ENCODE measurements around the gene MYO10. TPM values are rescaled to one million over a fixed set of nuclear protein-coding genes. Genes with fewer than 3 reads are reported as not detected.

The MYO10 gene
- total RNA-seq, 1 experiment from 2014 or later: 71.9 TPM

GRCh38 chr5:16674750-16675149, 261.3 kb downstream of the MYO10 start:
- POLR2A ChIA-PET: no interaction called here
- no peak for TF ChIP-seq TCF7L2 (IDR thresholded peaks at IDR 0.05; ENCODE audit: low read depth, low read length)
- DNase-seq (ENCODE audit: low read depth, low spot score) (no peak), ATAC-seq (no peak)
- no TSS peak for BruUV-seq (replicated peaks)
- Histone ChIP-seq H3K9me3 (ENCODE audit: control insufficient read depth, insufficient read depth, low read depth, low read length) (no peaks in the 10 kb centered on the region), H3K4me3 (ENCODE audit: low read depth in 2 of 2, low read length in 2 of 2) (no peak overlapping the region), H3K27me3 (ENCODE audit: control insufficient read depth, insufficient read depth, low read length) (no peaks in the 10 kb centered on the region), H3K36me3 (ENCODE audit: control insufficient read depth, insufficient read depth, low read length) (peaks cover 9% of the 10 kb centered on the region; the same call in 1 of the 2 replicates), H3K4me1 (ENCODE audit: control insufficient read depth, insufficient read depth, low read length) (no peaks in the 10 kb centered on the region), H3K27ac (ENCODE audit: low read length) (no peak overlapping the region)
- in situ Hi-C loops (cut with HindIII; ENCODE audit: low pct_unique_long_range_greater_than_20kb, low sequenced_read_pairs): no loop called here
- intact Hi-C loops (cut with micrococcal nuclease; ENCODE audit: unreplicated experiment): no loop called here
- CTCF ChIA-PET: no interaction called here

- H3K4me3 ChIP-seq (ENCODE audit: low read depth in 2 of 2, low read length in 2 of 2): no peak overlapping the region
- ChIA-PET CTCF (no interaction called here), POLR2A (no interaction called here)
- no TSS peak for BruUV-seq (replicated peaks)
- no peak for DNase-seq (ENCODE audit: low read depth, low spot score)
- H3K36me3 ChIP-seq (ENCODE audit: control insufficient read depth, insufficient read depth, low read length): peaks cover 9% of the 10 kb centered on the region; the same call in 1 of the 2 replicates
- ATAC-seq: no peak; the same call in 1 of the 2 replicates
- TF ChIP-seq SIN3A (IDR thresholded peaks at IDR 0.05; ENCODE audit: borderline replicate concordance, insufficient read depth, low read depth, low read length) (no peak), POLR2AphosphoS5 (IDR thresholded peaks at IDR 0.05; ENCODE audit: low read depth, low read length) (no peak), TCF7L2 (IDR thresholded peaks at IDR 0.05; ENCODE audit: low read depth, low read length) (no peak), REST (IDR thresholded peaks at IDR 0.05; ENCODE audit: insufficient read depth in 1 of 2, low read depth in 2 of 2, low read length in 1 of 2) (no peak), CTCF (IDR thresholded peaks at IDR 0.05) (no peak)
- no peak overlapping the region for H3K27ac ChIP-seq (ENCODE audit: low read length)
- H3K27me3 ChIP-seq (ENCODE audit: control insufficient read depth, insufficient read depth, low read length): no peaks in the 10 kb centered on the region
- in situ Hi-C loops (cut with HindIII; ENCODE audit: low pct_unique_long_range_greater_than_20kb, low sequenced_read_pairs): no loop called here
- H3K9me3 ChIP-seq (ENCODE audit: control insufficient read depth, insufficient read depth, low read depth, low read length): no peaks in the 10 kb centered on the region
- intact Hi-C loops (cut with micrococcal nuclease; ENCODE audit: unreplicated experiment): no loop called here
- no peaks in the 10 kb centered on the region for H3K4me1 ChIP-seq (ENCODE audit: control insufficient read depth, insufficient read depth, low read length)
These were observed 262.6 kb downstream of the MYO10 start for GRCh38 chr5:16673241-16674201.

- Histone ChIP-seq H3K36me3 (ENCODE audit: control insufficient read depth, insufficient read depth, low read length) (peaks cover 12% of the 10 kb centered on the region), H3K27me3 (ENCODE audit: control insufficient read depth, insufficient read depth, low read length) (no peaks in the 10 kb centered on the region), H3K27ac (ENCODE audit: low read length) (no peak overlapping the region), H3K4me3 (ENCODE audit: low read depth in 2 of 2, low read length in 2 of 2) (no peak overlapping the region), H3K9me3 (ENCODE audit: control insufficient read depth, insufficient read depth, low read depth, low read length) (no peaks in the 10 kb centered on the region), H3K4me1 (ENCODE audit: control insufficient read depth, insufficient read depth, low read length) (no peaks in the 10 kb centered on the region)
- ChIA-PET POLR2A (no interaction called here), CTCF (no interaction called here)
- no peak for DNase-seq (ENCODE audit: low read depth, low spot score)
- intact Hi-C loops (cut with micrococcal nuclease; ENCODE audit: unreplicated experiment) (no loop called here), in situ Hi-C loops (cut with HindIII; ENCODE audit: low pct_unique_long_range_greater_than_20kb, low sequenced_read_pairs) (no loop called here)
- no peak for ATAC-seq
- no peak for TF ChIP-seq POLR2AphosphoS5 (IDR thresholded peaks at IDR 0.05; ENCODE audit: low read depth, low read length)
- TF ChIP-seq SIN3A (IDR thresholded peaks at IDR 0.05; ENCODE audit: borderline replicate concordance, insufficient read depth, low read depth, low read length): no peak
- no peak for TF ChIP-seq CTCF (IDR thresholded peaks at IDR 0.05)
- TF ChIP-seq REST (IDR thresholded peaks at IDR 0.05; ENCODE audit: insufficient read depth in 1 of 2, low read depth in 2 of 2, low read length in 1 of 2): no peak
- TF ChIP-seq TCF7L2 (IDR thresholded peaks at IDR 0.05; ENCODE audit: low read depth, low read length): no peak
- BruUV-seq (replicated peaks): no TSS peak
These were observed 264.9 kb downstream of the MYO10 start for GRCh38 chr5:16671208-16671607.

All from Panc1 (cell line).